HG03460 (cell line): ENCODE data around the gene CCR2.
"Not testable (repeated sequence)": the region's sequence is repeated elsewhere in the genome, so short reads cannot be mapped to it uniquely, and the experiment has no call there.

Experiments
- ATAC-seq: cut with Tn5 transposase; IDR thresholded peaks from one replicate; pipeline ENCODE4 v1.9.1; 2021; ENCODE audit not compliant: unreplicated experiment

Gene CCR2

GRCh38 chr3:46400846-46401245, 46.9 kb downstream of the CCR2 start:
- ATAC-seq = no peak

DNA sequence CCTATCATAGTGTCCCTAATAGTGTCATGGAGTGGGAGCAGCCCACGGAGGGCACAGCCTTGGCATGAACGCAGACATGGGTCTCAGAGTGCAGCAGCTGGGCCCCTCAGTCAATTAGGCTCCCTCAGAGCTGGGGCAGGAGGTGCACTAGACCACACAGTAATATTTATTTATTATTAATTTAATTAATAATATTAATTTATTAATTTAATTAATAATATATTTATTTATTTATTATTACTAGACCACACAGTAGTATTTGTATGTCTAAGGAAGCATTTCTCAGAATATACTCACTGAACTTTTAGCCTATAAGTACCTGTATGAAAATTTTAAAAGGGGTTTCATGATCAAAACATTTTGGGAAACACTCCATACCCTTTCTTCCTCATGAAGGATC, 47.7 kb downstream of the CCR2 start:
- no peak for ATAC-seq

GRCh38 chr3:46402902-46403301, 49.0 kb downstream of the CCR2 start:
- not testable (repeated sequence) for ATAC-seq

GRCh38 chr3:46405301-46406019, 51.5 kb downstream of the CCR2 start:
- no peak for ATAC-seq

- no peak for ATAC-seq
Measured at GRCh38 chr3:46406443-46406787, 52.5 kb downstream of the CCR2 start.

- ATAC-seq = no peak
Measured at GRCh38 chr3:46406788-46407611, 53.1 kb downstream of the CCR2 start, which contains the start of the genes CCR5AS and CCRL2. Gene CCR5AS (minus strand): TSS chr3:46407066. Gene CCRL2 (plus strand): TSS chr3:46407259. CDS start chr3:46408080, 821 bp downstream.

DNA sequence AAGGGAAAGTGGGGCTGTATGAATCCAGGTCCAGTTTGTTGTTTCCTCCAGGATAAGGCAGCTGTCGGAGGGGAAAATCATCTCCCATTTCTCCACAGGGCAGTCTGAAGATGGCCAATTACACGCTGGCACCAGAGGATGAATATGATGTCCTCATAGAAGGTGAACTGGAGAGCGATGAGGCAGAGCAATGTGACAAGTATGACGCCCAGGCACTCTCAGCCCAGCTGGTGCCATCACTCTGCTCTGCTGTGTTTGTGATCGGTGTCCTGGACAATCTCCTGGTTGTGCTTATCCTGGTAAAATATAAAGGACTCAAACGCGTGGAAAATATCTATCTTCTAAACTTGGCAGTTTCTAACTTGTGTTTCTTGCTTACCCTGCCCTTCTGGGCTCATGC, 54.1 kb downstream of the CCR2 start:
- ATAC-seq = no peak

- no peak for ATAC-seq
Measured at GRCh38 chr3:46408853-46409252, 54.9 kb downstream of the CCR2 start.

- no peak for ATAC-seq
Measured at GRCh38 chr3:46409739-46410489, 56.0 kb downstream of the CCR2 start.
